Breast epithelium (tissue), 3 donors: ENCODE results near the gene NEU3.
"Not testable (repeated sequence)": the region's sequence is repeated elsewhere in the genome, so short reads cannot be mapped to it uniquely, and the experiment has no call there.

Experiments
- POLR2A ChIP-seq: fragments of 450-650 bp; IDR thresholded peaks from one replicate; pipeline ENCODE4 v1.6.1; 2016; ENCODE audit warnings: antibody characterized with exemption, mild to moderate bottlenecking, moderate library complexity
- POLR2AphosphoS5 ChIP-seq, 3 donors: sonication (generic); formaldehyde crosslinking; IDR thresholded peaks; one replicate each; pipeline ENCODE4 v1.6.1; 2017; ENCODE audit warnings: antibody characterized with exemption in 3 of 3
- TF ChIP-seq, protein P1 (sequence below), 3 donors: fragments of 450-650 bp; IDR thresholded peaks; one replicate each; pipeline ENCODE4 v1.5.1; 2016 to 2017; ENCODE audit warnings: antibody characterized with exemption in 3 of 3, mild to moderate bottlenecking in 3 of 3, moderate library complexity in 3 of 3

GRCh38 chr11:75046668-75047067, 57.9 kb downstream of the NEU3 start:
- TF ChIP-seq, protein P1, sequence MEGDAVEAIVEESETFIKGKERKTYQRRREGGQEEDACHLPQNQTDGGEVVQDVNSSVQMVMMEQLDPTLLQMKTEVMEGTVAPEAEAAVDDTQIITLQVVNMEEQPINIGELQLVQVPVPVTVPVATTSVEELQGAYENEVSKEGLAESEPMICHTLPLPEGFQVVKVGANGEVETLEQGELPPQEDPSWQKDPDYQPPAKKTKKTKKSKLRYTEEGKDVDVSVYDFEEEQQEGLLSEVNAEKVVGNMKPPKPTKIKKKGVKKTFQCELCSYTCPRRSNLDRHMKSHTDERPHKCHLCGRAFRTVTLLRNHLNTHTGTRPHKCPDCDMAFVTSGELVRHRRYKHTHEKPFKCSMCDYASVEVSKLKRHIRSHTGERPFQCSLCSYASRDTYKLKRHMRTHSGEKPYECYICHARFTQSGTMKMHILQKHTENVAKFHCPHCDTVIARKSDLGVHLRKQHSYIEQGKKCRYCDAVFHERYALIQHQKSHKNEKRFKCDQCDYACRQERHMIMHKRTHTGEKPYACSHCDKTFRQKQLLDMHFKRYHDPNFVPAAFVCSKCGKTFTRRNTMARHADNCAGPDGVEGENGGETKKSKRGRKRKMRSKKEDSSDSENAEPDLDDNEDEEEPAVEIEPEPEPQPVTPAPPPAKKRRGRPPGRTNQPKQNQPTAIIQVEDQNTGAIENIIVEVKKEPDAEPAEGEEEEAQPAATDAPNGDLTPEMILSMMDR (IDR thresholded peaks at IDR 0.05), result not testable (repeated sequence)
- TF ChIP-seq POLR2A; POLR2AphosphoS5 (IDR thresholded peaks at IDR 0.05): not testable (repeated sequence)
